ENCODE measurements around the gene RABL6.

RABL6 gene

DNA sequence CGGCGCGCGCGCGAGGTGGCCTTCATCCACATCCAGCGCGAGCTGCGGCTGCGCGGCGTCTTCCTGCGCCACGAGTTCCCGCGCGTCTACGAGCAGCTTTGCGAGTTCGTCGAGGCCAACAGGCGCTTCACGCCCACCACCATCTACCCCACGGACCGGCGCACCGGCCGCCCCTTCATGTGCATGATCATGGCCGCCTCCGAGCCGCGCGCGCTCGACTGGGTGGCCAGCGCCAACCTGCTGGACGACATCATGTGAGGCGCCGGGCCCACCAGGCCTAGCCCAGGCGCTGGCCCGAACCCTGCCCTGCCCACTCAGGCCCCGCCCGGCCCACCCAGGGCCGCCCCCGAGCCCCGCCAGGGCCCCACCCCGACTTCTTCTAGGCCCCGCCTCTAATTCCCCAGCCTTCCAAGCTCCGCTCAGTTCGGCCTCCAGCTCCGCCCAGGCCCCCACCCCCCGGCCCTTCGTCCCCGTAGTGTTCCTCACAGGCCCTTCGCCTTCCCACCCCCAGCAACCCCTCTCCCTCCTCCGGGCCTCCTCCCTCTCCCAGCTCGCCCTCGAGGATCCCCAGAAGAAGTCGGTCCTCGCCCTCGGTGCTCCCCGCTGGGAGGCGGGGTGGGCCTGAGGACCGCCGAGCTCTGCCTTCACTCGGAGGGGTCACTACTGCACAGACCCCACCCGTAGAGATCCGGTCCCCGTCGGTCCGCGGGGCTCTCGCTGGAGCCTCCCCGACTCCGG is 39.5 kb downstream of the RABL6 start:
- no peak for DNase-seq (ENCODE audit: low read depth)

DNA sequence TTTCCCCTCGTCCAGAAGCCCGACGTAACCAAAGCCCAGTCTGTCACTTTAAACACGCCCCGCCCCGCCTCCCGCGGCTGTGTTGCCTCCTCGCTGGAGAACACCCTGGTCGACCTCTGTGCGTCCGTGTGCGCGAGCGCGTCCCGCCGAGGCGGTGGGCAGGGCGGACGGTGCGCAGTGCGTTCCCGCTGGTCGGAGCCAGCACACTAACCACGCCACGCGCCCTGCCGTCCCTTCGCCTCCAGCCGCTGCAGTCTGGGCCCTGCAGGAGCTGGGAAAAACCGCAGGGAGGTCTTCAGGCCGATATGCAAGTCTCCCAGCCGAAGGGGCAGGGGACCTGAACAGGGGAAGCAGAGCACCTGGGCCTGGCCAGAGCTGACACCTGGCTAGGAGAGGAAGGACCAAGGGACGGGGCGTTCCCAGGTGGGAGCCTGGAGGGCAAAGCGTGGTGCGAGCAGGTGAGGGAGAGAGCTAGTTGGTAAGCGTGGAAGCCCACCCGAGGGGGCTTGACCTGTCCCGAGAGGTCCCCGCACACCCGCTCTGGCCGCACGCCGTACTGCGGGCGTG is 40.2 kb downstream of the RABL6 start:
- peak; percentile 59 for DNase-seq (ENCODE audit: low read depth)

DNA sequence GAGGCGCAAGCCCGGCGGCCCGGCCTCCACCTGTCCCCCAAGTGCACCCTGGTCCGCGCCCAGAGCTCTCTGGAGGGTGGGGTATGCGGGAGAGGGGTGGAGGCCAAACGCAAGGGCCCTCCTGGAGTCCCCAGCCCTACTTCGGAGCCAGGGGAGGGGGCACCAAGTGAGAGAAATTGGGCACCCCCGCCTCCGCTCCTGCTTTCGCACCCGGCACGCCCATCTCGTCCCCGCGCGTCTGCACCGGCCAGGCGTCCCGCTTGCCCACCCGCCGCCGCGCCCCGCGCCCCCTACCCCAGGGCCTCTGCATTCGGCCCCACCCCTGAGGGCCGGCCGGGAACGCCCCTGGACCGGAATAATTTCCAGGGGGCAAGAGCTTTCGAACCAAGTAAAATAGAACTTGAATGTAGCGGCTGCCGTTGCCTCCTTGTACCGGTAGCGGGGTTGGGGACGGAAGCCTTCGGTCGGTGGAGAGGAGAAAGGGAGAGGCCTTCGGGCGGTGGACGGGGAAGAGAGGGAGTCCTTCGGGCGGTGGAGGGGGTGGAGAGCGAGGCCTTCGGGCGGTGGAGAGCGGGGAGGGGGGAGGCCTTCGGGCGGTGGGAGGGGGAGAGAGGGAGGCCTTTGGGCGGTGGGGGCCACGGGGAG is 40.8 kb downstream of the RABL6 start:
- no peak for DNase-seq (ENCODE audit: low read depth)

DNA sequence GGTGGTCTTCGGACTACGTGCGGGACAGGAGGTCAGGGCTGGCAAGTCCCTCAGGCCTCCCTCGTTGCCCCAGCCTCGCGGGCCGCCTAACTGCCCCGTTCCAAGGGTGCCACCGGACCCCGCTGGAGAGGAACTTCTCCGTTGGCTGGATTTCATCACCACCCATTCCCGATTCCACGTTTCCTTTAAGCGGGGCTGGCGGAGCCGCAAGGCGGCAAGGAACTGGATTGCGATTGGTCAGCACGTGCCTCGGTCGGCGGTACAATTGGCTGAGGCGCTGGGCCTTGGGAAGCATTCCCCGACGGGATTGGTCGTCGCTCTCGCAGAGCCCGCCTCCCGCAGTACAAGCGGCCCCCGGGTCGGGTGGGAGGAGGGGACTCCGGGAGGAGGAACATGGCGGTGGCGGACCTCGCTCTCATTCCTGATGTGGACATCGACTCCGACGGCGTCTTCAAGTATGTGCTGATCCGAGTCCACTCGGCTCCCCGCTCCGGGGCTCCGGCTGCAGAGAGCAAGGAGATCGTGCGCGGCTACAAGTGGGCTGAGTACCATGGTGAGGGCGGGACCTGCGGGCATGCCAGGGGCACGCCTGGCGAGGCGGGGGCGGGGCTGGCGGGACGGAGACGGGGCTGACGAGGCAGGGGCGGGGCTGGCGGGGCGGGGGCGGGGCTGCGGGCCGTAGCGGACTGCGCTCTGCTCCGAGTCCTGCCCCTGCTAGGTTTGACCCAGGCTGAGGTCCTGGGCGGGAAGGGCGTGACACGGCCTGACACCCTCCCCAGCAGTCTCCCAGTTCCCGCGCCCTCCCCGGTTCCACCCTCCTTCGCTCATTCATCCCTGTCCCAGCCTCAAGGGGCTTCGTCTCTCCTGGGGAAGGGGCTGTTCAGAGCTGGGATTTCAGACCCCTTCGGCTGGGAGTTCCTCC is 41.6 kb downstream of the RABL6 start, which contains the start of gene PHPT1:
PHPT1 (plus strand) TSS at position 372 of the 922 bp plus-strand sequence; CDS start at position 394, 22 bp downstream.
- DNase-seq (ENCODE audit: low read depth) = peak; percentile 95

DNA sequence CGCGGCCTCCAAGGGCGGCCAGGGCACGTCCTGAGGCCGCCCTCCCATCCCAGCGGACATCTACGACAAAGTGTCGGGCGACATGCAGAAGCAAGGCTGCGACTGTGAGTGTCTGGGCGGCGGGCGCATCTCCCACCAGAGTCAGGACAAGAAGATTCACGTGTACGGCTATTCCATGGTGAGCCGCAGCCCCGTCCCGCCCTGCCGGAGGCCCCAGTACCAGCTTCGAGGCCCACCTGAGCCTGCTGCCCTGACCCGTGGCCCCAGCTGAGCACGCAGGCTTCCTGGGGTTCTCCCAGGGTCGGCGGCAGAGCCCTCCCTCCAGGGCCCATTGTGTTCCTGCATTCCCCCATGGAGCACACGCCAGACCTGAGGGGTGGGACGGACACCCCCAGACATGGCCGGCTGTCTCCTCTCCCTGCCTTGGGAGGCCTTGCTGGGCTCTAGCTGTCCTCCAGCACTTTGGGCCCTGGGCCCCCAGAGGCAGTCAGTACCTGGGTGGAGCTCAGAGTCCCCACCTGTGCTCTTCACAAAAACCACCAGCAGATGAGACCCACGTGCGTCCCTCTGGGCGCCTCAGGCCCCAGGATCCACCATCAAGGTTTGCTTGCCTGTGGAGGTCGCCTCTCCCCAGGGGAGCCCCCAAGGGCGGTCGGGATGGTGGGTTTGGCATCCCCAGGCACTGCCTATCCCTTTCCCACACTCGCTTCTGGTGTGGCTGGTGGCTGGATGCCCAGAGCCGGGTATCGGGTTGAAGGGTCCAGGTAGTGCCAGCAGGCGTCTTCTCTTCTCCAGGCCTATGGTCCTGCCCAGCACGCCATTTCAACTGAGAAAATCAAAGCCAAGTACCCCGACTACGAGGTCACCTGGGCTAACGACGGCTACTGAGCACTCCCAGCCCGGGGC is 42.5 kb downstream of the RABL6 start:
- DNase-seq (ENCODE audit: low read depth) = no peak

DNA sequence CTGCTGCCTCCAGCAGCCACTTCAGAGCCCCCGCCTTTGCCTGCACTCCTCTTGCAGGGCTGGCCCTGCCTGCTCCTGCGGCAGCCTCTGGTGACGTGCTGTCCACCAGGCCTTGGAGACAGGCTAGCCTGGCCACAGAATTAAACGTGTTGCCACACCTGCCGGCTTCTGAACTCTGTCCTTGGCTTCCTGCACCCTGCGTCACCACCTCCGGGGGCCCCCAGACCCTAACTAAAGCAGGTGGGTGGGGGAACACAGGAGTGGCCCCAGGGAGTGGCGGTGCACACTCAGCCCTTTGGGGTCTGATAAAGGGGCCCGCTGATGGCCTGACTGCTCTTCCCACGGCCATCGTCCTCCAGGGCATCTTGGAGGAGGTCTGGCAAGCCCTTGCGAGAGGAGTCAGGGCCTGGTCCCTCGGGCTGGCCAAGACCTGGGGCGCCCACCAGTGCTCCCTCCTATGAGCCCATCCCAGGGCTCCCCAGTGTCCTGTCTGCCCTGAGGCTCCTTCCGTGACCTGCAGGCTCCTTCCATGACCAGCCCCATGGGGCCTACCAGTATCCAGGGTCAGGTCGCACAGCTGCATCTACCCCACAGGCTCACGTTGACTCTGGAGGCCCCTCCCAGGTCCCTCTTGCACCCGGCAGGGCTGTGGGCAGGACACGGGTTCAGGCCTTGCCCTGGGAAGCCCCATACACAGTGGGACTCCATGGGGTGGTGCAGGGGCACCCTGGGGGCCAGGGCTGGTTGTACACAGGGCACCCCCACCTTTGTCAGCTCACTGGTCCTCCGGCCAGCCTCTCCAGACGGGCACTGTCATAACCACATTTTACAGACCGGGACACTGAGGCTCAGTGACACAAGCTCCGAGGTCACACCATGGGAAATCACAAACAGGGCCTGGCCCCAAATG is 43.4 kb downstream of the RABL6 start:
- no peak for DNase-seq (ENCODE audit: low read depth)

DNA sequence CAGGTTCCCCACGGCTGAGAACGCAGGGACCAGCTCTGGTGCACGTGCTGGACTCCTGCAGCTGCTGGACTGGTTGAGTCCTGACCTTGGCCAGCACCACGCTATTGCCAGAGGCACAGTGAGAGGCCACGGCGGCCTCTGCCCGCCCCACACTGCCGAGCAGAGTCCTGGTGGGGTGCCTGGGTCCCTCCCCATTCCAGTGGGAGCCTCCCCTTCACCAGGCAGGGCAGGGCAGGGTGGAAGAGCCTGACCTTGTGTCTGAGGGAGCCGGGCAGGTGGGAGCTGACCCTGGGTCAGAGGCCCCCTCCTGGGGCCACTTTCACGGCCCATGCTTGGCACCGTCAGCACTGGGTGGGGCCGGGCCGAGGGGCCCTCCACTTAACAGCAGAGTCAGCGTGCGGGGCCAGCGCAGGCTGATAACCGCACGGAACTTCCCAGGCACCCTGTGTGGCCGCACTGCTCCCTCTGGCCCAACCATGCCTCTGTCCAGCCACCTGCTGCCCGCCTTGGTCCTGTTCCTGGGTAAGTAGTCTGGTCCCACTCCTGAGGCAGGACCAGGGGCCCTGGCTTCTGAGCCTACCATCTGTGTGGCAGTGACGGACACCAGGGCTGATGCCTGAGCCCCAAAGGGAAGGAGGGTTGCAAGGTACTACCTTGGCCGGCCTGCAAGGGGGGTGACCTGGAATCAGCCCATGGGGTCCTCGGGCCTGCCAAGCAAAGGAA is 44.4 kb downstream of the RABL6 start, which contains the start of gene MAMDC4:
MAMDC4 (plus strand) TSS at position 406 of the 723 bp plus-strand sequence; CDS start at position 477, 71 bp downstream.
- no peak for DNase-seq (ENCODE audit: low read depth)

DNA sequence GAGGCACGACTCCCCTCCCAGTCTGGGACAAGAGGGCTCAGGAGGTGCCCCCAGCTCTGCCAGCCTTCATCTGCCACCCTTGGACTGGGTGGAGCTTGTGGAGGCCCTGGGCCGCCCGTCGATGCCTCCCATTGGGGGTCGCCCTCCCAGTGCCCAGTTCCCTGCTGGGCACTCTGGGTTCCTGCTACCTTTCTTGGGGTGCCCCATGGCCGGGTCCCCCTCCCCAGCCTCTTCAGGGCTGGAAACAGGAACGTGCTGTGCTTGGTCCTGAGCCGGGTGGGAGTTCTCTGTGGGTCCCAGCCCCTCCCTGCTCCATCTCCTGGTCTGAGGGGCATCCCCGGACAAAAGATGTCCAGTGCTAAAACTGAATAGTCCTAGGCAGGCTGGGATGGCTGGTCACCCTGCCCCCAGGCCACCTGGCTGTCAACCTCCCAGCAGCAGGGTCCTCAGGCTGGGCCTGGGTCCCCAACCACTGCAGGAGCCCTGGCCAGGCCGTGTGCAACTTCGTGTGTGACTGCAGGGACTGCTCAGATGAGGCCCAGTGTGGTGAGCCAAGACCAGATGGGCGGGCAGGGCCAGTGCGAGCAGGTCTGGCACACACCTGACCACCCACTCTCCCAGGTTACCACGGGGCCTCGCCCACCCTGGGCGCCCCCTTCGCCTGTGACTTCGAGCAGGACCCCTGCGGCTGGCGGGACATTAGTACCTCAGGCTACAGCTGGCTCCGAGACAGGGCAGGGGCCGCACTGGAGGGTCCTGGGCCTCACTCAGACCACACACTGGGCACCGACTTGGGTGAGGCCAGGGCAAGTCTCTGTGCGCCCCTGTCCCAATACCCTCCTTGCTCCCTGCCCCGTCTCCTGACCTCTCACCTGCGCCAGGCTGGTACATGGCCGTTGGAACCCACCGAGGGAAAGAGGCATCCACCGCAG is 45.2 kb downstream of the RABL6 start:
- DNase-seq (ENCODE audit: low read depth) = no peak

DNA sequence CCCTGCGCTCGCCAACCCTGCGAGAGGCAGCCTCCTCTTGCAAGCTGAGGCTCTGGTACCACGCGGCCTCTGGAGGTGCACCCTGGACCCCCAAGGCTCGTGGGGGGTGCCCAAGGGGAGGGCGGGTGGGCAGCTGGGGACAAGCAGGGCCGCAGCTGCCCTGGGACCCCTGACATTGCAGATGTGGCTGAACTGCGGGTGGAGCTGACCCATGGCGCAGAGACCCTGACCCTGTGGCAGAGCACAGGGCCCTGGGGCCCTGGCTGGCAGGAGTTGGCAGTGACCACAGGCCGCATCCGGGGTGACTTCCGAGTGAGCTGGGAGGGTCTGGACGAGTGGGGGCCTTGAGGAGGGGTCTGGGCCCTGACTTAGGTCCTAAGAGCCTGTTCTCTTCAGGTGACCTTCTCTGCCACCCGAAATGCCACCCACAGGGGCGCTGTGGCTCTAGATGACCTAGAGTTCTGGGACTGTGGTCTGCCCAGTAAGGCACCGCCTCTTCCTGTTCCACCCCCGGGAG is 45.9 kb downstream of the RABL6 start:
- DNase-seq (ENCODE audit: low read depth) = no peak

DNA sequence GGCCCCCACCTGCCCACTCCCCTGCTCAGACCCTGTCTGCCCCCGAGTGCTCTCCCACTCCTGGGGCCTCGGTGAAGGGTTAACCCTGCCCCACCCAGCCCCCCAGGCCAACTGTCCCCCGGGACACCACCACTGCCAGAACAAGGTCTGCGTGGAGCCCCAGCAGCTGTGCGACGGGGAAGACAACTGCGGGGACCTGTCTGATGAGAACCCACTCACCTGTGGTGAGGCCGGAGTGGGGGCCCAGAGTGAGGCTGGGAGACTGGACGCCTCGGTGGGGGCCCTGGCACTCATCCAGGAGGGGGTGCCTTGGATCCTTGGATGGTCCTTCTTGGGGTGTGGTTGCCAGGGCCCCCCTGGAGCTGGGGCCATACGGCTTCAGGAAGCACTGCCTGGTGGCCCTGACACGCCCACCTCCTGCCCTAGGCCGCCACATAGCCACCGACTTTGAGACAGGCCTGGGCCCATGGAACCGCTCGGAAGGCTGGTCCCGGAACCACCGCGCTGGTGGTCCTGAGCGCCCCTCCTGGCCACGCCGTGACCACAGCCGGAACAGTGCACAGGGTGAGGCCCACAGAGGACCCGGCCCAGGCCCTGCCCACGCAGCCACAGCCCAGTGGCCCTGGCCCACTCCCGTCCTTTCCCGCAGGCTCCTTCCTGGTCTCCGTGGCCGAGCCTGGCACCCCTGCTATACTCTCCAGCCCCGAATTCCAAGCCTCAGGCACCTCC is 46.5 kb downstream of the RABL6 start:
- DNase-seq (ENCODE audit: low read depth) = no peak

DNA sequence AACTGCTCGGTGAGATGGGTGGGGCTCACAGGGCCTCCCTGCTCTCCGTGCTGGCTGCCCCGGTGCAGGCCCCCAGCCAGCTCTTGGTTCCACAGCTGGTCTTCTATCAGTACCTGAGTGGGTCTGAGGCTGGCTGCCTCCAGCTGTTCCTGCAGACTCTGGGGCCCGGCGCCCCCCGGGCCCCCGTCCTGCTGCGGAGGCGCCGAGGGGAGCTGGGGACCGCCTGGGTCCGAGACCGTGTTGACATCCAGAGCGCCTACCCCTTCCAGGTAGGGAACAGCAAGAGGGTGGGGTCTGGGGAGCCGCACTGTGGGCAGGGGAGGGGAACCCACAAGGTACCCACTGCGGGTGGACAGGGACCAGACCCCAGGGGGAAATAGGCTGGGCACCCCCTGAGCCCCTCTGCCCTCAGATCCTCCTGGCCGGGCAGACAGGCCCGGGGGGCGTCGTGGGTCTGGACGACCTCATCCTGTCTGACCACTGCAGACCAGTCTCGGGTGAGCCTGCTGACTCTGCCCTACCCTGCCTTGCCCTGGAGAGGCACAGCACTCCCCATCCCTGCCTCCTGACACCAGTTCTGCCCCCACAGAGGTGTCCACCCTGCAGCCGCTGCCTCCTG is 47.2 kb downstream of the RABL6 start:
- DNase-seq (ENCODE audit: low read depth) = no peak

DNA sequence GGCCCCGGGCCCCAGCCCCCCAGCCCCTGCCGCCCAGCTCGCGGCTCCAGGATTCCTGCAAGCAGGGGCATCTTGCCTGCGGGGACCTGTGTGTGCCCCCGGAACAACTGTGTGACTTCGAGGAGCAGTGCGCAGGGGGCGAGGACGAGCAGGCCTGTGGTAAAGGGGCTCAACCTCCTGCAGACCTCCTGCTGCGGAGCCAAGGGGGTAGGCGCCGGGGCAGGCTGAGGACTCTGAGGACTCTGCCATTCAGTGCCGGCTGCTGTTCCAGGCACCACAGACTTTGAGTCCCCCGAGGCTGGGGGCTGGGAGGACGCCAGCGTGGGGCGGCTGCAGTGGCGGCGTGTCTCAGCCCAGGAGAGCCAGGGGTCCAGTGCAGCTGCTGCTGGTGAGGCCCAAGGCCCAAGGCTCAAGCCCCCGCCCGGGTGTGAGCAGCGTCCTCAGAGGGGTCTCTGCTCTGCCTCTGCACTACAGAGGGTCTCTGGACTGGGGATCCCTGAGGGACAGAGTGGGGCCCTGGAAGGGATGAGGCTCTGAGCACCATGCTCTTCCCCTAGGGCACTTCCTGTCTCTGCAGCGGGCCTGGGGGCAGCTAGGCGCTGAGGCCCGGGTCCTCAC is 47.8 kb downstream of the RABL6 start:
- DNase-seq (ENCODE audit: low read depth) = no peak

DNA sequence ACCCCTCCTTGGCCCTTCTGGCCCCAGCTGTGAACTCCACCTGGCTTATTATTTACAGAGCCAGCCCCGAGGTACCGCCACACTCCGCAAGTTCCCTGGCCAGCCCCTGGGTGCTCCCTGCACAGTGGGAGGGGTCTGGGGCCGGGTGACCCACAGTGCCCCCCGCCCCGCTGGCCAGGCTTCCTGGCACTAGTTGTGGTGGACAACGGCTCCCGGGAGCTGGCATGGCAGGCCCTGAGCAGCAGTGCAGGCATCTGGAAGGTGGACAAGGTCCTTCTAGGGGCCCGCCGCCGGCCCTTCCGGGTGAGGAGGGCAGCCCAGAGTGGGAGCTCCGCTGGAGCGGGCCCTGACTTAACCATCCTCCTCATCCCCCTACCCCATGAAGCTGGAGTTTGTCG is 48.3 kb downstream of the RABL6 start:
- no peak for DNase-seq (ENCODE audit: low read depth)

DNA sequence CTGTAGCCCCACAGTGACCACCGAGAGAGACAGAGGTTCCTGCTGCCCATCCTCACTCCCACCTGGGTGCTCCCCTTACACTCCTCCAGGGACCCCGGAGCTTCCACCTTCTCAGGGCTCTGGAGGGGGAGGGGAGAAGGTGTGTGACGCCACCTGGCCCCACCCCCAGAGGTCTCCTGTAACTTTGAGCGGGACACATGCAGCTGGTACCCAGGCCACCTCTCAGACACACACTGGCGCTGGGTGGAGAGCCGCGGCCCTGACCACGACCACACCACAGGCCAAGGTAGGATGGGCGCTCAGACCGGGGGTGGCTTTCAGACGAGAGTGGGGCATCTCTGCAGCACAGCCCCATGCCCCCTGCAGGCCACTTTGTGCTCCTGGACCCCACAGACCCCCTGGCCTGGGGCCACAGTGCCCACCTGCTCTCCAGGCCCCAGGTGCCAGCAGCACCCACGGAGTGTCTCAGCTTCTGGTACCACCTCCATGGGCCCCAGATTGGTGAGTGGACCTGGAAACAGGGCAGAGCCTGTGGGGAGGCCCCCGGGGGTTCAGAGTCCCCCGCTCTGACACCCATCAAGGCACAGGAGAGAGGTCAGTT is 48.9 kb downstream of the RABL6 start:
- DNase-seq (ENCODE audit: low read depth) = no peak

DNA sequence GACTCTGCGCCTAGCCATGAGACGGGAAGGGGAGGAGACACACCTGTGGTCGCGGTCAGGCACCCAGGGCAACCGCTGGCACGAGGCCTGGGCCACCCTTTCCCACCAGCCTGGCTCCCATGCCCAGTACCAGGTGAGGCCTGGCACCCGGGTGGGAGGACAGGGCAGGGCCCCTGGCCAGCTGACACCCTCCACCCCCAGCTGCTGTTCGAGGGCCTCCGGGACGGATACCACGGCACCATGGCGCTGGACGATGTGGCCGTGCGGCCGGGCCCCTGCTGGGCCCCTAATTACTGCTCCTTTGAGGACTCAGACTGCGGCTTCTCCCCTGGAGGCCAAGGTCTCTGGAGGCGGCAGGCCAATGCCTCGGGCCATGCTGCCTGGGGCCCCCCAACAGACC is 49.4 kb downstream of the RABL6 start:
- DNase-seq (ENCODE audit: low read depth) = no peak

Data from activated gamma-delta T cell treated with anti-CD3 and anti-CD28 coated beads, Interleukin-2, amount 50 U/mL, for 16 hours (primary cell).